Superior temporal gyrus (tissue), 1 donor: ENCODE results near the gene DNM3.
A peak's percentile ranks its signal among the peaks of the same experiment; 100 is the strongest.

Source experiments
- DNase-seq: peaks from one replicate; pipeline ENCODE4 v3.0.0-alpha.2; 2016; ENCODE audit errors: extremely low spot score

The DNM3 gene

DNA sequence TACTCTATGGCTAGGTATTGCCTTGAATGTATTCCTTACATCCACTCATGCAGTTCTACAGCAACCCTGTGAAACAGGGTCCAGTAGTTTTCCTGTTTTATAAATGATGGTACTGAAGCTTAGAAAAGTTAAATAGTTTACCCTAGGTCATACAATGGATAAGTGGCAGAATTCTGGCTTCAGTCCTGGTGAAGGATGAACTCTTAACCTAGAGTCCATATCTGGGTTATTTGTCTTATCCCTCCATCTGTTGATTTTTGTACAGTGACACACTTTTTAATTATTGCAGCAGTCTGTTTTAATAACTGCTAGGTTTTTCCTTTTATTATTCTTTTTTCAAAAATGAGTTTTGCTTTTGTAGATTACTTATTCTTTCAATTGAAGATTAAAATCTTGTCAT is 263.9 kb downstream of the DNM3 start:
- DNase-seq = no peak

DNA sequence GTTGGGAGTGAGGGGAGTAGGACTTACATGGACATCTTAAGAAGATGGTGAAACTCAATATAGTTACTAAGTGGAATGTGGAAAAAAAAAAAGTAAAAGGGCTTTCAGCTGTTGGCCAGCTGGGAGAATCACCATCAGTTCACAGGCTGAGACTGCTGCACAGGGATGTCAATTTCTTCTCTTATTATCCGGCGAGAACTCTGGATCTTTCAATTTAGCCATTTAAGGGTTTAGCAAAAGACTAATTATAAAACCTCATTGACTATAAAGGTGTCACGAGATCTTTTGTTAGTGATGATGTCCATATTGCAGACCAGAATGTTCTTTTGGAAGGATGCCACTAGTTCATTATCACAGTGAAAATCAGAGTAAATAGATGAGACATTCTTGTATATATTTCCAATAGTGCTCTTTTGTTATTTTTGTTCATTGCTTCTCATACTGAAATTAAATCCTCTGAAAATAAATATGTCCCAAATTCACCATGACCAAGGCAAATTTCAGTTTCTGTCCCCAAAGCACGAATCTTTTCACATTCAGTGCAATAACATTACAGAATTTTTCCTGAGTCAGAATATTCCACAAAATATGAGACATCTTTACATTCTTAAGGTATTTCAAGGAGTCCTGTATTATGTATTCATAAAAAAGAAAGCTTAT is 266.1 kb downstream of the DNM3 start:
- DNase-seq = peak; percentile 39

DNA sequence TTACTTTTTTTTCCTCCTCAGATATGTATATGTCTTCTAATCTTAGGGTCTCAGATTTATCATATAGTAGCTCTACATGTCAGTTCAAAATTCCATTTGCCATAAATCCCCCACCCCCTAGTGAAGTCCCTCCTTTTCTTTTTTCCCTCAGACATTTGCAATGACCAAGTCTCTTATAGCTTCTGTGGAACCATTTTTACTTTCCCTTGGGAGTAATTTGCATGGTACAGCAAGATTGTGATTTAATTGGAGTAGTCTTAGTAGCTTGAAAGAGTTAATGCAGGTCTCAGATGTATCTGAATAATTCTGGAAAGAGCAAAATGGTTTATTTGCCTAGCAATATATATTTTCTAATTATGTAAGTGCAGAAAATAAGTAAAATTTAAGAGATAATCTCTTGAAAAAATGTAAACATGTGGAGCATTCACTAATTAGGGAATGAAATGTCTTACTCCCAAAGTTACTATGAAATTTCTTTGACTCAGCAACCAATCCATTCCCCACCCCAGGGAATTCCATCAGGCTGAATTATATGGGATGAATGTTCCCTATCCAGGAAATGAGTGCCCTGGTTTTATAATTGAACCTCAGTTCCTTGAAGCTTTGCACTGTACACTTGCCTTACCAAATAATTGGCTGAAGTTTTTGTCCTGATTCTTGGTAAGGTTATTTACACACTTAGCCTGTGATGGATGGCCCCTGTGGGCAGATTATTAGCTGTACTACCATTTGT is 267.0 kb downstream of the DNM3 start:
- DNase-seq = no peak

DNA sequence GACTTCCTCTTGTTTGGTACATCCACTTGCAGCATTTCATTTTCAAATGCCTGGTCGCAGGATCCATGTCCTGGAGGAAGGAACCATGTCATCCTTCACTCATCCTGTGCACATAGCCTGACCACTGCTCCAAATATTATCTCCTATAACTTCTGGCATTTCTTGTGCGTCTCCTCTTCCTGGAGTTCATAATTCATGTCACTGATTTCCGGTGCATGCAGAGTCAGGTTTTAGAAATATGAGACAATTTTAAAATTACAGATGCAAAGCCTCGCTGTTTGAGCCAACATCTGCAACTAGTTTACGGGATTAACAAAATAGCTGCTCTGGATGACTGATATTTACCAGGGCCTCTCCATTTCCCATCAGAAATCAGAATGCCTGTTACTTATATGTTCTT is 268.1 kb downstream of the DNM3 start:
- no peak for DNase-seq

GRCh38 chr1:172112576-172112975 is 271.3 kb downstream of the DNM3 start:
- DNase-seq = no peak

DNA sequence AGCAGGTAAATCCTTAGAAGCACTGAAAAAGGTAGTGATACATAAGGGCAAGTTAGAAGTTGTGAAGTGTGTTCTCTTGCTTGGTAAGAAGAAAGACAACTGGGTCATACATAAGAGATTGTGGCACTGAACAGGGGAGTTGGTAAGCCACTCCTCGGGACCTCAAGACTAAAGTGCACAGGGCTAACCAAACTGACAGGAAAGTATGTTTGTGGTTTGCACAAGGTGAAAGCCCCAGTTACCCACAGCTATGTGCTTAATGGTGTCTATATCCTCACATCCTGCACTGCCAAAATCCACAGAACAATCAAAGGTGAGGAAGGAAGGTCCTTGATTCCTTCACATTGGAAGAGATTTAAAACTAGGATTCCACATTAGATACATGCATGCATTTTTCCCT is 276.5 kb downstream of the DNM3 start:
- no peak for DNase-seq

GRCh38 chr1:172118618-172119017 is 277.3 kb downstream of the DNM3 start:
- DNase-seq = no peak

DNA sequence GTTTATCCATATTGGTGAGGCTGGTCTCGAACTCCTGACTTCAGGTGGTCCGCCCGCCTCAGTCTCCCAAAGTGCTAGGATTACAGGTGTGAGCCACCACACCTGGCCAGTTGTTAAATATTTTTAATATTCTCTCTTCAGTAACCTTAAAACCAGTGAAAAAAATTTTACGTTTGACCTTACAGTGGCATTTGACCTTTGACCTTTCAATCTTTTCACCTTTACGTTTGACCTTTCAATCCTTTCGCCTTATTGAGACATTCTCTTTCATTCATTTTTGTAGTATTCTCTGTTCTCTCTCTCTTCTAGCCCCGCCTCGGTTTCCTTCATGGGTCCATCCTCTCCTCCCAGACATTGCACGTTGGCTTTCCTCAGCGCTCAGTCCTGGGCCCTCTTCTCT is 277.9 kb downstream of the DNM3 start:
- DNase-seq = no peak

- no peak for DNase-seq
Observed at GRCh38 chr1:172120381-172120780, 279.1 kb downstream of the DNM3 start.

DNA sequence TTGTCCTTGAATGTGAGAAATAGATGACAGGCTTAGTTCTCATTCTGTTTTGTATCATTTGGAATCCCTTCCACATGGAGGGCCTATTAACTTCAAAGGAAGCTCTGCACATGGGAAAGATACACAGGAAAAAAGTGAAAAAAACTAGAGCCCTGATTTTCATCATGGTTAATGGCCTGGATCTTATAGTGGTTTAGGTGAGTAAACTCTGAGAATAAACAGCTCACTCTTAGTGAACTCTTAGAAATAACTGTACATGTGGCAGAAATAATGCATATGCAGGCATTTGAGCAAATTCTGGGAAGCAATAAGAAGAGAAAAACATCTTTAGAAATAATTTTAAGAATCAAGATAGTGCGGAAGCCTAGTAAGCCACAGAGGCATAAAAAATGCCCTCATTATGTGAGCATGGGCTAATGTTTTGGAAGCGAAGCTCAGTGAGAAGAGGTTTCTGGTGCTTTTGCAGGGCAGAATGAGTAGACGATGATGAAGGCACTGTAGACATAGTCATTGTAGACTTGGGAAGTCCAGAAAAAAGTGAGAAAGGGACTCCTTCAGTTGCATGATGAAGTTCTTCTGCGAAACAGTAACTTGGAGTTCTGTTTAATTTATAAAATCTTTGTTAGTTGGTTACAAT is 279.9 kb downstream of the DNM3 start:
- DNase-seq = no peak

DNA sequence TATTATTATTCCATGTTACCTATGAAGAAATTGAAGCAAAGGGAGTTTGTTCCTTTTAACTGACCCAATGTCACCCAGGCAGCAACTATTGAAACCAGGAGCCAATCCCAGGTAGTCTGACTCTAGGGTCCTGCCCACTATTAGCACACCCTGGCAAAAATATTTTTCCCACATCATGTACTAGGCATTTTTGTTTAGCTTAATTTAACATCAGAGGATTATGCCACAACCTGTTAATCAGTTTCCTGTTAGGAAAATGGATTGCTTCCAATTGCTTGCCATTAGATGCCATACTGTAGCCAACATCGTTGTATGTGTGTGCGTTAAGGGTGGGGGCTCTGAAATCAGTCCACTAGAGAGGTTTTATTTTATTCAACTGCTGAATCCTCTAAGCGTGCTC is 281.1 kb downstream of the DNM3 start:
- no peak for DNase-seq

- no peak for DNase-seq
Observed at GRCh38 chr1:172125250-172125649, 284.0 kb downstream of the DNM3 start.

DNA sequence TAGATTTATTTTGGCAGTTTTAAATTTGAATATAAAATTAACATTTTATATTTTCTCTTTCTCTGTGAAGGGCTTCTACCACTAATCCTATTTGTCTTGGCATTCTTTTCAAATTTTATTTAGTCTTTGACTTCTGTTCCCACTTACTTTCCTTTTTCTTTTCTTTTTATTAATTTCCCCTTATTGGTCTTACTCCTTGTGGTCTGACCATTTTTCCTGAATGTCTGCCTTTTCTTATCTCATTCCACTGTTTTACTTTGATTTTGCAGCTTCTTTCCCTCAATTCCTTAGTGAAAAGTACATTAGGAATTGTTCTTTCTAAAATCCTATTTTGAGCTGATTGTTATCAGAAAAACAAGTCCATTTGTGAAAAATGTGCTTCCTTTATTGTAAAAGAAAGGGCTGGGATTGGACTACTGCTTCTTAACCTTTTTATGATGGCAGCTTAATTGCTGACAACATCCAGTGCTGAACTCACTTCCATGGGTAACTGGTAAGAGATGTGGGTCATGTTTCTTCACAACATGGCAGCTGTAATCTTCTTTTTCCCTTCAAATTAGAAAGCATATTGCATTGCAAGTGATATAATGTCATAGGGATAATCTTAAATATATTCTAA is 284.6 kb downstream of the DNM3 start:
- no peak for DNase-seq

GRCh38 chr1:172132836-172133235 is 291.5 kb downstream of the DNM3 start:
- no peak for DNase-seq

GRCh38 chr1:172134087-172134731 is 292.9 kb downstream of the DNM3 start:
- no peak for DNase-seq

- DNase-seq = no peak
Observed at GRCh38 chr1:172135076-172135672, 293.9 kb downstream of the DNM3 start.

DNA sequence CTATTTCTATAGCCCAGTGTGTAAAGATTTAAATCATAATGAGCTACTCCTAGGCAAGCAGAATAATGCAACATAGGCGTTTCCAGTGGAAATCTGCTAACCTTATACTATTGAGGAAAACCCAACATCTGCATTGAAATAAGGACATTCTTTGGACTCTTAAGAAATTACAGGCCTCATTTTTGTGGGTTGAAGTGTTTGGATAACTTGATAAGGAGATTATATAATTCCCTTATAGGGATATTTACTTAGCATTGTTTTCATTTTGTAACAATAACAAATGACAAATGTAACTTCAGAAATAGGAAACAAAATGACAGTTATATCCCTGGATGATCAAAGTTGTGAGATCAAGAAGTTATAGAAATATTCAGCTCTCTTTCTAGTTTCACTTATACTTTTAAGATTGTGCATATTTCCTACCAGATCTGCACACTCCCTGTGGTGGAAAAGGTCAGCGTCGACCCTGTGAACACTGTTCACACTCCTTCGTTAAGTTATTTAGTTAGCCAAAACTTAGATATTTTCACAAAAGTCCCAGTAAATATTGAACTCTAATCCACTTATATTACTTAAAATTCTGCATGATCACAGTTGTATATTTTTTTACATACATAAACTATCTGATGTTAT is 294.8 kb downstream of the DNM3 start:
- no peak for DNase-seq

DNA sequence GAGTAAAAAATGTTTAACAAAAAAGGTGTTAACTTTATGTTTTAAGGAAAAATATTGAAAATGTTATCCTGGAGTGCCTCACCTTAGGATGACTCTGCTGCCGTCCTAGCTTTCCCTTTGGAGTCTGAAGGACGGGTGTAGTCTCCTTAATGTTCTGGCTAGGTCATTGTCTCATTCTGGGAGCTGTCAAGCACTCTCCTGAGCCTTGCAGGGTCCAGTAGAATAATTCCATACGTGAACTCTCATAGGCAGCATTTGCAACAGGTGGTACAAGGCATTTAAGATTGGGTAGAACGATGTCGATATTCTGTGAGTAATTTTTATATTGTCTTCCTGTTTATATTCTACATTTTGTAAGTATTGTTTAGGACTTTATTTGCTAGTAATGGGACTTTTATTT is 295.6 kb downstream of the DNM3 start:
- DNase-seq = no peak

GRCh38 chr1:172137703-172138454 is 296.6 kb downstream of the DNM3 start:
- no peak for DNase-seq

DNA sequence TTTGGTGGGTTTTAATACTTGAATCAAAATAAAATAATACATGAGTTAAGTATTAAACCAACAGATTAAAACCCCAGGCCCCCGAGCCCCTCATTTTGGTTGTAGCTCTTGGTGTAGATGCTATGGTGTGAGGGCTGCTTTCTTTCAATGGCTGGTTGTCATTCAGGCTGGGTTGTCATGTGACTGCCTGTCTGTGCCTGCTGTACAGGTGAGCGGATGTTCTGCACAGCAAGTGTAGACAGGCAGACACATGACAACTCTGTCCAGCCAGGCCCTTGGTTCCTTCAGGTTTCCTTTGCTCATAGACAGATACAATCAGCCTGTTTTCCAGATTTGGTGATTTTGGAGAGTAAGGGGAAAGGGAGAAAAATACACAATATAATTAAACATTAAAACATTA is 297.3 kb downstream of the DNM3 start:
- DNase-seq = no peak

GRCh38 chr1:172139196-172139595 is 297.9 kb downstream of the DNM3 start:
- no peak for DNase-seq
